SK-N-SH treated with all-trans-retinoic acid at 6 μM for 48 hours (cell line): ENCODE measurements around the gene CALML6.

Experiments
- ATAC-seq: fragments of 200-7000 bp; cut with Tn5 transposase; 3 replicates; pipeline ENCODE4 v1.9.1; 2020; ENCODE audit warnings: mild to moderate bottlenecking, moderate library complexity
- ARNTL ChIP-seq: fragments of 450-650 bp; formaldehyde crosslinking; IDR thresholded peaks from 2 replicates; pipeline ENCODE4 v1.5.0; 2020; ENCODE audit warnings: low read depth, mild to moderate bottlenecking, moderate library complexity, borderline replicate concordance
- CSDC2 ChIP-seq: fragments of 250-450 bp; sonication (Bioruptor Pico); IDR thresholded peaks from 2 replicates; pipeline ENCODE4 v1.5.0; 2020; ENCODE audit warnings: mild to moderate bottlenecking, moderate library complexity
- ESRRG ChIP-seq: fragments of 250-450 bp; sonication (Bioruptor Pico); IDR thresholded peaks from 2 replicates; pipeline ENCODE4 v1.6.1; 2021; ENCODE audit warnings: mild to moderate bottlenecking
- GLIS3 ChIP-seq: fragments of 250-450 bp; sonication (Bioruptor Pico); IDR thresholded peaks from 2 replicates; pipeline ENCODE4 v1.5.0; 2020; ENCODE audit warnings: mild to moderate bottlenecking, moderate library complexity
- ISL1 ChIP-seq: fragments of 250-450 bp; sonication (Bioruptor Pico); IDR thresholded peaks from 2 replicates; pipeline ENCODE4 v2.1.2; 2022; ENCODE audit warnings: mild to moderate bottlenecking, moderate library complexity
- OSR1 ChIP-seq: fragments of 250-450 bp; sonication (Bioruptor Pico); IDR thresholded peaks from 2 replicates; pipeline ENCODE4 v1.8.0; 2022; ENCODE audit warnings: moderate library complexity, mild to moderate bottlenecking, inconsistent platforms
- PPARA ChIP-seq: fragments of 250-450 bp; sonication (Bioruptor Pico); IDR thresholded peaks from 2 replicates; pipeline ENCODE4 v1.5.0; 2020; ENCODE audit warnings: mild to moderate bottlenecking, borderline replicate concordance
- RARB ChIP-seq: fragments of 250-450 bp; sonication (Bioruptor Pico); IDR thresholded peaks from 2 replicates; pipeline ENCODE4 v1.8.0; 2021; ENCODE audit warnings: mild to moderate bottlenecking, moderate library complexity
- SNAI2 ChIP-seq: fragments of 250-450 bp; sonication (Bioruptor Pico); IDR thresholded peaks from 2 replicates; pipeline ENCODE4 v1.5.0; 2020; ENCODE audit warnings: mild to moderate bottlenecking, moderate library complexity
- TCF4 ChIP-seq: fragments of 250-450 bp; sonication (Bioruptor Pico); IDR thresholded peaks from 2 replicates; pipeline ENCODE4 v1.8.0; 2021; ENCODE audit warnings: mild to moderate bottlenecking, moderate library complexity, borderline replicate concordance
- TOX ChIP-seq: fragments of 250-450 bp; sonication (Bioruptor Pico); IDR thresholded peaks from 2 replicates; pipeline ENCODE4 v1.8.0; 2021; ENCODE audit warnings: mild to moderate bottlenecking, moderate library complexity, borderline replicate concordance
- ZC3H10 ChIP-seq: fragments of 250-450 bp; sonication (Bioruptor Pico); IDR thresholded peaks from 2 replicates; pipeline ENCODE4 v1.5.1; 2021; ENCODE audit warnings: mild to moderate bottlenecking, moderate library complexity
- ZFP3 ChIP-seq: fragments of 250-450 bp; sonication (Bioruptor Pico); IDR thresholded peaks from 2 replicates; pipeline ENCODE4 v1.5.0; 2020; ENCODE audit warnings: mild to moderate bottlenecking, moderate library complexity
- ZFP30 ChIP-seq: fragments of 450-650 bp; formaldehyde crosslinking; IDR thresholded peaks from 2 replicates; pipeline ENCODE4 v1.5.0; 2022; ENCODE audit warnings: mild to moderate bottlenecking, moderate library complexity
- ZNF565 ChIP-seq: fragments of 450-650 bp; formaldehyde crosslinking; conservative IDR thresholded peaks from 2 replicates; pipeline ENCODE4 v1.5.0; 2020; ENCODE audit warnings: low read depth, mild to moderate bottlenecking, moderate library complexity
- ZNF8 ChIP-seq: fragments of 450-650 bp; formaldehyde crosslinking; IDR thresholded peaks from 2 replicates; pipeline ENCODE4 v1.5.0; 2020; ENCODE audit warnings: mild to moderate bottlenecking, moderate library complexity
- TF ChIP-seq, protein P1 (sequence below): fragments of 250-450 bp; sonication (Bioruptor Pico); IDR thresholded peaks from 2 replicates; pipeline ENCODE4 v1.8.0; 2021; ENCODE audit warnings: low read depth, mild to moderate bottlenecking, moderate library complexity, borderline replicate concordance
- TF ChIP-seq, protein P2 (sequence below): fragments of 250-450 bp; sonication (Bioruptor Pico); IDR thresholded peaks from 2 replicates; pipeline ENCODE4 v1.5.0; 2020; ENCODE audit warnings: mild to moderate bottlenecking, moderate library complexity
- TF ChIP-seq, protein P3 (sequence below): fragments of 250-450 bp; sonication (Bioruptor Pico); IDR thresholded peaks from 2 replicates; pipeline ENCODE4 v1.5.1; 2021; ENCODE audit warnings: mild to moderate bottlenecking, moderate library complexity
- TF ChIP-seq, protein P4 (sequence below): fragments of 250-450 bp; sonication (Bioruptor Pico); IDR thresholded peaks from 2 replicates; pipeline ENCODE4 v1.5.1; 2020; ENCODE audit warnings: low read depth, mild to moderate bottlenecking, moderate library complexity

Gene CALML6

DNA sequence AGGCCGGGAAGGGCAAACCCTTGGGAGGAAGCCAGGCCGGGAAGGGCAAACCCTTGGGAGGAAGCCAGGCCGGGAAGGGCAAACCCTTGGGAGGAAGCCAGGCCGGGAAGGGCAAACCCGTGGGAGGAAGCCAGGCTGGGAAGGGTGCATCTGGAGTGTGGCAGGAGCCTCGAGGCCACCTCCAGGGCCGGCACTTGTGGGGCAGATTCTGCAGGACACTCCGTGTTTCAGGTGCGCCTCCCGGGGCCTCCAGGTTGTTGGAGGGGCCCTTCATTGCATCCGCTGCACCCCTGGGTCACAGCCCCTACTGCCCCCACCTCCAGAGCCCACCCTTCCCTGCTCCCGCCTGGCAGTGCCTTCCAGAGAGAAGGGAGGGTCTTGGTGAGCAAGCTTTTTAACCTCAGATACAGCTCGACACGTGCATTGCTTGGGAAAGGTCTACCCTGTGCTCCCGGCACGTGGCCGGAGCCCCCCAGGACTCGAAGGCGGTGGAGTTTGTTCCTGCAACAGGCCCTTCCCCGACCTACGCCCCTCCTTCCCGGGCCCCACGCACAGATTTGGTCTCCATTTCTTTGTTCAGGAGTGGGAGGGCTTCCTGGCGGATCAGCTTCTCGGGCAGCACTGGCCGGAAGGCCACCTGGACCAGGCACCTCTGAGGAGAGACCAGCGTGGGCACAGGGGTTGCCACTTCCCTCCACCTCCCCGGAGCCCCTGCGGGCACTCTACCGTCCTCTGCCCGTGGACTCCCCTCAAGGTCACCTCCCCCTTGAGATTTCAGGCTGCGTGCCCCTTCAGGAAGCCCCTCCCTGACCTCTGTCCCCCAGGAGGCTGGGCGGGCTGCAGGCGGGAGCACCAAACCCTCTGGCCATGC, 13.4 kb downstream of the CALML6 start:
- TF ChIP-seq TCF4 (CRISPR knock-in tag) (no peak), ZNF8 (no peak), TOX (CRISPR knock-in tag) (no peak), PPARA (CRISPR knock-in tag) (no peak), ZFP3 (CRISPR knock-in tag) (no peak), CSDC2 (CRISPR knock-in tag) (no peak), ESRRG (CRISPR knock-in tag) (no peak), ZFP30 (CRISPR knock-in tag) (no peak), ZC3H10 (CRISPR knock-in tag) (no peak), ARNTL (no peak), OSR1 (CRISPR knock-in tag) (no peak)
- TF ChIP-seq, protein P1, sequence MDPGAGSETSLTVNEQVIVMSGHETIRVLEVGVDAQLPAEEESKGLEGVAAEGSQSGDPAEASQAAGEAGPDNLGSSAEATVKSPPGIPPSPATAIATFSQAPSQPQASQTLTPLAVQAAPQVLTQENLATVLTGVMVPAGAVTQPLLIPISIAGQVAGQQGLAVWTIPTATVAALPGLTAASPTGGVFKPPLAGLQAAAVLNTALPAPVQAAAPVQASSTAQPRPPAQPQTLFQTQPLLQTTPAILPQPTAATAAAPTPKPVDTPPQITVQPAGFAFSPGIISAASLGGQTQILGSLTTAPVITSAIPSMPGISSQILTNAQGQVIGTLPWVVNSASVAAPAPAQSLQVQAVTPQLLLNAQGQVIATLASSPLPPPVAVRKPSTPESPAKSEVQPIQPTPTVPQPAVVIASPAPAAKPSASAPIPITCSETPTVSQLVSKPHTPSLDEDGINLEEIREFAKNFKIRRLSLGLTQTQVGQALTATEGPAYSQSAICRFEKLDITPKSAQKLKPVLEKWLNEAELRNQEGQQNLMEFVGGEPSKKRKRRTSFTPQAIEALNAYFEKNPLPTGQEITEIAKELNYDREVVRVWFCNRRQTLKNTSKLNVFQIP (CRISPR knock-in tag): no peak
- TF ChIP-seq, protein P2, sequence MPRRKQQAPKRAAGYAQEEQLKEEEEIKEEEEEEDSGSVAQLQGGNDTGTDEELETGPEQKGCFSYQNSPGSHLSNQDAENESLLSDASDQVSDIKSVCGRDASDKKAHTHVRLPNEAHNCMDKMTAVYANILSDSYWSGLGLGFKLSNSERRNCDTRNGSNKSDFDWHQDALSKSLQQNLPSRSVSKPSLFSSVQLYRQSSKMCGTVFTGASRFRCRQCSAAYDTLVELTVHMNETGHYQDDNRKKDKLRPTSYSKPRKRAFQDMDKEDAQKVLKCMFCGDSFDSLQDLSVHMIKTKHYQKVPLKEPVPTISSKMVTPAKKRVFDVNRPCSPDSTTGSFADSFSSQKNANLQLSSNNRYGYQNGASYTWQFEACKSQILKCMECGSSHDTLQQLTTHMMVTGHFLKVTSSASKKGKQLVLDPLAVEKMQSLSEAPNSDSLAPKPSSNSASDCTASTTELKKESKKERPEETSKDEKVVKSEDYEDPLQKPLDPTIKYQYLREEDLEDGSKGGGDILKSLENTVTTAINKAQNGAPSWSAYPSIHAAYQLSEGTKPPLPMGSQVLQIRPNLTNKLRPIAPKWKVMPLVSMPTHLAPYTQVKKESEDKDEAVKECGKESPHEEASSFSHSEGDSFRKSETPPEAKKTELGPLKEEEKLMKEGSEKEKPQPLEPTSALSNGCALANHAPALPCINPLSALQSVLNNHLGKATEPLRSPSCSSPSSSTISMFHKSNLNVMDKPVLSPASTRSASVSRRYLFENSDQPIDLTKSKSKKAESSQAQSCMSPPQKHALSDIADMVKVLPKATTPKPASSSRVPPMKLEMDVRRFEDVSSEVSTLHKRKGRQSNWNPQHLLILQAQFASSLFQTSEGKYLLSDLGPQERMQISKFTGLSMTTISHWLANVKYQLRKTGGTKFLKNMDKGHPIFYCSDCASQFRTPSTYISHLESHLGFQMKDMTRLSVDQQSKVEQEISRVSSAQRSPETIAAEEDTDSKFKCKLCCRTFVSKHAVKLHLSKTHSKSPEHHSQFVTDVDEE (CRISPR knock-in tag): no peak
- ATAC-seq: no peak

DNA sequence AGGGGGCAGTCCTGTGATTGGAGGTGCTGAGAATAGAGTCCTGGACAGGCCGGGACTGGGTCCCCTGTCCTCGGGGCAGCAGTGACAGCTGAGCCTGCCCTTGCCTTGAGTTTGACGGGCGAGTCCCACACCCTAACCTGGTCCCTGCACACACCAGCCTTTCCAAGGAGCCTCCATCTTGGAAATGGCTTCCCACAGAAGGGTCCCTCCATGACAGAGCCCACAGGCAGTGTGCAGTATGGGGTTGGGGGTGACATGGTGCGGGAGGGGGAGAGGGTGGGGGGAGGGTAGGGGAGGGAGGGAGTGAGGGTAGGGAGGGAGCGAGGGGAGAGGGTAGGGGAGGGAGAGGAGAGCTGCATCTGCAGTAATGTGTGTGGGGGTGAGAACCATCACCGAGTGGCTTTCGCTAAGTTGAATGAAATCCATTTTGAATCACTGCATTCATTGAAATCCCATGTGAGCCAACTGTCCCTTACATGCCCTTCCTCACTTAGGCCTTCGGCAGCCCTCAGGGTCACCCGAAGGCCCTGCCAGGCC, 14.1 kb downstream of the CALML6 start:
- ATAC-seq: no peak
- no peak for TF ChIP-seq TOX (CRISPR knock-in tag)
- TF ChIP-seq, protein P3, sequence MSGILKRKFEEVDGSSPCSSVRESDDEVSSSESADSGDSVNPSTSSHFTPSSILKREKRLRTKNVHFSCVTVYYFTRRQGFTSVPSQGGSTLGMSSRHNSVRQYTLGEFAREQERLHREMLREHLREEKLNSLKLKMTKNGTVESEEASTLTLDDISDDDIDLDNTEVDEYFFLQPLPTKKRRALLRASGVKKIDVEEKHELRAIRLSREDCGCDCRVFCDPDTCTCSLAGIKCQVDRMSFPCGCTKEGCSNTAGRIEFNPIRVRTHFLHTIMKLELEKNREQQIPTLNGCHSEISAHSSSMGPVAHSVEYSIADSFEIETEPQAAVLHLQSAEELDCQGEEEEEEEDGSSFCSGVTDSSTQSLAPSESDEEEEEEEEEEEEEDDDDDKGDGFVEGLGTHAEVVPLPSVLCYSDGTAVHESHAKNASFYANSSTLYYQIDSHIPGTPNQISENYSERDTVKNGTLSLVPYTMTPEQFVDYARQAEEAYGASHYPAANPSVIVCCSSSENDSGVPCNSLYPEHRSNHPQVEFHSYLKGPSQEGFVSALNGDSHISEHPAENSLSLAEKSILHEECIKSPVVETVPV (CRISPR knock-in tag): no peak
- no peak for TF ChIP-seq RARB (CRISPR knock-in tag)
- no peak for TF ChIP-seq ZNF565 (CRISPR knock-in tag)
- TF ChIP-seq SNAI2: no peak
- no peak for TF ChIP-seq CSDC2 (CRISPR knock-in tag)
- TF ChIP-seq ARNTL: no peak
- TF ChIP-seq ZNF8: no peak
- no peak for TF ChIP-seq TCF4 (CRISPR knock-in tag)
- TF ChIP-seq ZC3H10 (CRISPR knock-in tag): no peak
- no peak for TF ChIP-seq ZFP30 (CRISPR knock-in tag)
- TF ChIP-seq, protein P4, sequence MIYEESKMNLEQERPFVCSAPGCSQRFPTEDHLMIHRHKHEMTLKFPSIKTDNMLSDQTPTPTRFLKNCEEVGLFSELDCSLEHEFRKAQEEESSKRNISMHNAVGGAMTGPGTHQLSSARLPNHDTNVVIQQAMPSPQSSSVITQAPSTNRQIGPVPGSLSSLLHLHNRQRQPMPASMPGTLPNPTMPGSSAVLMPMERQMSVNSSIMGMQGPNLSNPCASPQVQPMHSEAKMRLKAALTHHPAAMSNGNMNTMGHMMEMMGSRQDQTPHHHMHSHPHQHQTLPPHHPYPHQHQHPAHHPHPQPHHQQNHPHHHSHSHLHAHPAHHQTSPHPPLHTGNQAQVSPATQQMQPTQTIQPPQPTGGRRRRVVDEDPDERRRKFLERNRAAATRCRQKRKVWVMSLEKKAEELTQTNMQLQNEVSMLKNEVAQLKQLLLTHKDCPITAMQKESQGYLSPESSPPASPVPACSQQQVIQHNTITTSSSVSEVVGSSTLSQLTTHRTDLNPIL: no peak
- no peak for TF ChIP-seq ISL1 (CRISPR knock-in tag)
- no peak for TF ChIP-seq OSR1 (CRISPR knock-in tag)

DNA sequence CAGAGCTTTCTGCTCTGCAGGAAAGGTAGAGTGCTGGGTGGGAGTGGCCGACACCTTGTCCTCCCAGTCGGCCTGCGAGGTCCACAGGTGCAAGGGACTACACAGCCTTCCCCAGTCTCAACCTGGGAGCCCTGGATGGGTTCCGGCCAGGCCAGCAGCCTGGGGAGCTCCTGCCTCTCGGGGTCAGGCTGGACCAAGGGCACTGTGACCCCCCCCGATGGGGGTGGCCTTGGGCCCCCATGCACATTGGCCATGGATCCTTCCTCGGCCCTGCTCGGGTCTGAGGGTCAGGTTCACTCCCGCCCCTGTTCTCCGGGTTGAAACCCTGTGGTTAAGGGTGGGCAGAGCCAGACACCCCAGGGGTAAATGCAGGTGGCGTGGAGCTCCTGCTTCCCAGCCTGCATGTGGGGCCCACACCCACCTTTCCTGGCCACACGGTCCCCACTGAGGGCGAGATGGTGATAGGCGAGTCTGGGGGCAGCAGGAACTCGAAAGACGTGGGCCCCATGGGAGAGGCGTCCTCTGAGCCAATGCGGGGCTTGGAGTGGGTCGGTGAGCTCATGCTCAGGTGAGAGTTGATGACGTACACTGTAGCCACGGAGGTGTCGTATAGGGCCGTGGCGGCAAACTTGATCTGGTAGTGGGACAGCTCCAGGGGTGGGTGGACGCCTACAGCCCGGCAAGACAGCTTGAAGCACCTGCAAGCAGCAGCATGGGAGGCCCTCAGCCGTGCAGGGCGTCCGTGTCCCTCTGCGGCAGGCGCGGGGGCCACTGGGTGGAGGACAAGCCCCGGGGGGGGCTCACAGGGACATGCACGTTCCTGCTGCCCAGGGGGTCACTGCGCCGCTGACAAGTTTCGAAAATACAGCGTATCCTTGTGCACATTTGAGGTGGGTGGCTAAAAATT, 14.8 kb downstream of the CALML6 start:
- no peak for ATAC-seq
- TF ChIP-seq ZFP3 (CRISPR knock-in tag): no peak
- TF ChIP-seq, protein P3 (CRISPR knock-in tag): no peak
- no peak for TF ChIP-seq GLIS3 (CRISPR knock-in tag)
- TF ChIP-seq ZC3H10 (CRISPR knock-in tag): no peak
- TF ChIP-seq, protein P2 (CRISPR knock-in tag): no peak
- TF ChIP-seq ZNF8: no peak
- no peak for TF ChIP-seq ZNF565 (CRISPR knock-in tag)
- no peak for TF ChIP-seq OSR1 (CRISPR knock-in tag)
- no peak for TF ChIP-seq TCF4 (CRISPR knock-in tag)
- TF ChIP-seq, protein P4: no peak
